Prostate gland (tissue), 2 donors: Measurements from ENCODE around the gene DIPK1B. TPM values are rescaled to one million over a fixed set of nuclear protein-coding genes. Genes with fewer than 3 reads are reported as not detected.
"Not testable (repeated sequence)": the region's sequence is repeated elsewhere in the genome, so short reads cannot be mapped to it uniquely, and the experiment has no call there.

Experiments used
- DNase-seq: peaks from one replicate; pipeline ENCODE4 v3.0.0-alpha.2; 2019; ENCODE audit warnings: low spot score
- H3K27ac ChIP-seq, 2 donors: fragments of 200-600 bp; sonication (generic); 2 replicates each; pipeline ENCODE4 v1.5.1; 2017 to 2019
- H3K27me3 ChIP-seq: fragments of 200-600 bp; sonication (generic); replicated peaks from 2 replicates; pipeline ENCODE4 v1.5.1; 2019; ENCODE audit not compliant: insufficient read depth
- H3K36me3 ChIP-seq, 2 donors: fragments of 200-600 bp; sonication (generic); 1 replicate in 1 of 2; 2 replicates in 1 of 2; pipeline versions ENCODE4 v1.5.1 to v1.8.1; 2017 to 2019
- H3K4me1 ChIP-seq: fragments of 200-600 bp; sonication (generic); replicated peaks from 2 replicates; pipeline ENCODE4 v1.5.1; 2019
- H3K4me3 ChIP-seq, 2 donors: fragments of 200-600 bp; sonication (generic); 2 replicates each; pipeline ENCODE4 v1.5.1; 2017 to 2019
- H3K9me3 ChIP-seq: fragments of 200-600 bp; sonication (generic); 2 replicates; pipeline ENCODE4 v1.5.1; 2017
- POLR2A ChIP-seq: fragments of 450-650 bp; IDR thresholded peaks from one replicate; pipeline ENCODE4 v1.6.1; 2016; ENCODE audit warnings: antibody characterized with exemption, mild to moderate bottlenecking
- POLR2AphosphoS5 ChIP-seq: sonication (generic); formaldehyde crosslinking; IDR thresholded peaks from one replicate; pipeline ENCODE4 v1.6.1; 2017; ENCODE audit warnings: antibody characterized with exemption
- WGBS: methylation state at CpG from one replicate; pipeline ENCODE4 v1.1.5; 2018; 5-methylcytosine and 5-hydroxymethylcytosine counted together
- intact Hi-C: fragments of 100-400 bp; cut with DNase I; formaldehyde crosslinking; loops from one replicate; pipeline ENCODE4 v1.14.2; 2022
- total RNA-seq, 2 donors: library from RNA; depleted of rRNA; stranded (reverse); fragments of >200 nt; gene quantifications; one replicate each; pipeline ENCODE4 v1.1.0, GENCODE V29; 2016
- TF ChIP-seq, protein P1 (sequence below), 4 experiments: fragments of 200-600 bp in 2 of 4; fragments of 450-650 bp in 2 of 4; sonication (generic) in 2 of 4; IDR thresholded peaks; 1 replicate in 3 of 4; 2 replicates in 1 of 4; pipeline ENCODE4 v1.5.1; 2016 to 2019; ENCODE audit warnings: antibody characterized with exemption in 4 of 4, mild to moderate bottlenecking in 2 of 4, moderate library complexity in 2 of 4

The DIPK1B gene
- total RNA-seq, 2 donors from 2014 or later, result 18.9 to 27.8 TPM

GRCh38 chr9:136760424-136760823 is 48.1 kb downstream of the DIPK1B start:
- WGBS, result 52% methylated on average over 25 of the region's 25 CpGs
- Histone ChIP-seq H3K4me3 (no peak overlapping the region), H3K27me3 (no peaks in the 10 kb centered on the region), H3K36me3 (no peaks in the 10 kb centered on the region), H3K27ac (no peak overlapping the region), H3K4me1 (no peaks in the 10 kb centered on the region), H3K9me3 (no peaks in the 10 kb centered on the region)
- DNase-seq, result no peak
- intact Hi-C loops, result no loop called here
- TF ChIP-seq POLR2AphosphoS5 (no peak), POLR2A (no peak)
- TF ChIP-seq, protein P1, sequence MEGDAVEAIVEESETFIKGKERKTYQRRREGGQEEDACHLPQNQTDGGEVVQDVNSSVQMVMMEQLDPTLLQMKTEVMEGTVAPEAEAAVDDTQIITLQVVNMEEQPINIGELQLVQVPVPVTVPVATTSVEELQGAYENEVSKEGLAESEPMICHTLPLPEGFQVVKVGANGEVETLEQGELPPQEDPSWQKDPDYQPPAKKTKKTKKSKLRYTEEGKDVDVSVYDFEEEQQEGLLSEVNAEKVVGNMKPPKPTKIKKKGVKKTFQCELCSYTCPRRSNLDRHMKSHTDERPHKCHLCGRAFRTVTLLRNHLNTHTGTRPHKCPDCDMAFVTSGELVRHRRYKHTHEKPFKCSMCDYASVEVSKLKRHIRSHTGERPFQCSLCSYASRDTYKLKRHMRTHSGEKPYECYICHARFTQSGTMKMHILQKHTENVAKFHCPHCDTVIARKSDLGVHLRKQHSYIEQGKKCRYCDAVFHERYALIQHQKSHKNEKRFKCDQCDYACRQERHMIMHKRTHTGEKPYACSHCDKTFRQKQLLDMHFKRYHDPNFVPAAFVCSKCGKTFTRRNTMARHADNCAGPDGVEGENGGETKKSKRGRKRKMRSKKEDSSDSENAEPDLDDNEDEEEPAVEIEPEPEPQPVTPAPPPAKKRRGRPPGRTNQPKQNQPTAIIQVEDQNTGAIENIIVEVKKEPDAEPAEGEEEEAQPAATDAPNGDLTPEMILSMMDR (IDR thresholded peaks at IDR 0.05), result no peak

GRCh38 chr9:136760834-136761544 is 48.6 kb downstream of the DIPK1B start:
- H3K4me3 ChIP-seq, H3K4me1 ChIP-seq, intact Hi-C loops, H3K27me3 ChIP-seq, H3K36me3 ChIP-seq, H3K9me3 ChIP-seq, H3K27ac ChIP-seq: not testable (repeated sequence)
- WGBS, result 44% methylated on average over 22 of the region's 22 CpGs
- TF ChIP-seq, protein P1 (IDR thresholded peaks at IDR 0.05), result peak in 3 of 4 experiments; percentile 18 to 51 (median 36)
- DNase-seq, result peak; percentile 36

- no peaks in the 10 kb centered on the region for H3K36me3 ChIP-seq
- H3K27ac ChIP-seq, result no peak overlapping the region
- 86% methylated on average over 12 of the region's 13 CpGs for WGBS
- H3K4me1 ChIP-seq, result no peaks in the 10 kb centered on the region
- intact Hi-C loops, result no loop called here
- H3K4me3 ChIP-seq, result no peak overlapping the region
- no peak for DNase-seq
- H3K9me3 ChIP-seq, result no peaks in the 10 kb centered on the region
- TF ChIP-seq POLR2A (no peak), POLR2AphosphoS5 (no peak)
- TF ChIP-seq, protein P1 (IDR thresholded peaks at IDR 0.05), result no peak
- H3K27me3 ChIP-seq, result no peaks in the 10 kb centered on the region
Measured at GRCh38 chr9:136761545-136761981, 49.2 kb downstream of the DIPK1B start.

- no peaks in the 10 kb centered on the region for H3K36me3 ChIP-seq
- intact Hi-C loops, result no loop called here
- no peak overlapping the region for H3K4me3 ChIP-seq
- WGBS, result 82% methylated on average over 17 of the region's 17 CpGs
- no peaks in the 10 kb centered on the region for H3K4me1 ChIP-seq
- no peak overlapping the region for H3K27ac ChIP-seq
- H3K9me3 ChIP-seq, result no peaks in the 10 kb centered on the region
- no peak for TF ChIP-seq POLR2AphosphoS5
- TF ChIP-seq, protein P1 (IDR thresholded peaks at IDR 0.05), result no peak
- TF ChIP-seq POLR2A, result no peak
- no peak for DNase-seq
- H3K27me3 ChIP-seq, result no peaks in the 10 kb centered on the region
Measured at GRCh38 chr9:136762221-136762691, 49.9 kb downstream of the DIPK1B start.
